HPDE6-E6E7 (cell line): ENCODE measurements around the gene CHODL.

Experiments
- DNase-seq: peaks from one replicate; pipeline ENCODE4 v3.0.0; 2011; ENCODE audit warnings: missing footprints; ENCODE audit errors: extremely low spot score

The CHODL gene

GRCh38 chr21:18244671-18245463 is at the start of gene CHODL:
Gene CHODL, plus strand, starts transcription at chr21:18244833. Its CDS starts 391 bp downstream, at chr21:18245224.
- no peak for DNase-seq

GRCh38 chr21:18204931-18205330 is 39.7 kb upstream of the CHODL start:
- no peak for DNase-seq

GRCh38 chr21:18218331-18218730 is 26.3 kb upstream of the CHODL start:
- no peak for DNase-seq

GRCh38 chr21:18220498-18220897 is 24.1 kb upstream of the CHODL start:
- DNase-seq: no peak

GRCh38 chr21:18222346-18222745 is 22.3 kb upstream of the CHODL start:
- DNase-seq: no peak

- no peak for DNase-seq
These were observed 16.4 kb upstream of the CHODL start for GRCh38 chr21:18228060-18228739.

GRCh38 chr21:18235545-18235944 is 9.1 kb upstream of the CHODL start:
- DNase-seq: no peak

GRCh38 chr21:18245464-18245967 is 883 bp downstream of the CHODL start:
- no peak for DNase-seq

- no peak for DNase-seq
These were observed 3.5 kb downstream of the CHODL start for GRCh38 chr21:18248171-18248570.

GRCh38 chr21:18249672-18250071 is 5.0 kb downstream of the CHODL start:
- no peak for DNase-seq

GRCh38 chr21:18251065-18251464 is 6.4 kb downstream of the CHODL start:
- no peak for DNase-seq

GRCh38 chr21:18252256-18252655 is 7.6 kb downstream of the CHODL start:
- no peak for DNase-seq

- no peak for DNase-seq
These were observed 8.0 kb downstream of the CHODL start for GRCh38 chr21:18252680-18253079.

- DNase-seq: no peak
These were observed 8.6 kb downstream of the CHODL start for GRCh38 chr21:18253221-18253620.

- DNase-seq: no peak
These were observed 9.2 kb downstream of the CHODL start for GRCh38 chr21:18253799-18254198.

GRCh38 chr21:18265944-18266343 is 21.3 kb downstream of the CHODL start:
- DNase-seq: no peak

- DNase-seq: no peak
These were observed 22.9 kb downstream of the CHODL start for GRCh38 chr21:18267496-18267895.

- DNase-seq: no peak
These were observed 24.3 kb downstream of the CHODL start for GRCh38 chr21:18268906-18269305.

- no peak for DNase-seq
These were observed 25.2 kb downstream of the CHODL start for GRCh38 chr21:18269856-18270255.

GRCh38 chr21:18273400-18273799 is 28.8 kb downstream of the CHODL start:
- DNase-seq: no peak

GRCh38 chr21:18274370-18274769 is 29.7 kb downstream of the CHODL start:
- no peak for DNase-seq

GRCh38 chr21:18275781-18276180 is 31.1 kb downstream of the CHODL start:
- no peak for DNase-seq

- no peak for DNase-seq
These were observed 40.7 kb downstream of the CHODL start for GRCh38 chr21:18285379-18285778.
